HG03064 (cell line): Measurements from ENCODE around the gene ID3.
"Not testable (repeated sequence)": the region's sequence is repeated elsewhere in the genome, so short reads cannot be mapped to it uniquely, and the experiment has no call there.

Experiments used
- ATAC-seq: cut with Tn5 transposase; IDR thresholded peaks from one replicate; pipeline ENCODE4 v1.9.1; 2021; ENCODE audit warnings: low read depth; ENCODE audit not compliant: unreplicated experiment

ID3 gene

GRCh38 chr1:23554481-23555269 lies 4.6 kb downstream of the ID3 start:
- peak; percentile 44 for ATAC-seq

GRCh38 chr1:23554127-23554480 lies 5.2 kb downstream of the ID3 start:
- no peak for ATAC-seq

- no peak for ATAC-seq
Measured at GRCh38 chr1:23553231-23554126, 5.8 kb downstream of the ID3 start.

- no peak for ATAC-seq
Measured at GRCh38 chr1:23551849-23552248, 7.5 kb downstream of the ID3 start.

- ATAC-seq = no peak
Measured at GRCh38 chr1:23548704-23549143, 10.6 kb downstream of the ID3 start.

GRCh38 chr1:23546897-23547584 lies 12.3 kb downstream of the ID3 start:
- ATAC-seq = no peak

- ATAC-seq = no peak
Measured at GRCh38 chr1:23545851-23546250, 13.4 kb downstream of the ID3 start.

GRCh38 chr1:23544444-23545389 lies 14.6 kb downstream of the ID3 start:
- ATAC-seq = no peak

GRCh38 chr1:23543707-23544443 lies 15.4 kb downstream of the ID3 start:
- no peak for ATAC-seq

- ATAC-seq = not testable (repeated sequence)
Measured at GRCh38 chr1:23542940-23543339, 16.4 kb downstream of the ID3 start.

- ATAC-seq = peak; percentile 56
Measured at GRCh38 chr1:23539698-23540266, 19.5 kb downstream of the ID3 start.

GRCh38 chr1:23537296-23537973 lies 21.9 kb downstream of the ID3 start:
- no peak for ATAC-seq

GRCh38 chr1:23533246-23534023 lies 25.9 kb downstream of the ID3 start:
- ATAC-seq = no peak

- ATAC-seq = no peak
Measured at GRCh38 chr1:23531562-23532094, 27.7 kb downstream of the ID3 start.

- no peak for ATAC-seq
Measured at GRCh38 chr1:23530747-23531561, 28.3 kb downstream of the ID3 start, which contains the start of gene E2F2. Gene E2F2 (minus strand): TSS chr1:23531233. CDS start chr1:23530793, 440 bp downstream.

- ATAC-seq = no peak
Measured at GRCh38 chr1:23530087-23530746, 29.1 kb downstream of the ID3 start.
